HG03060 (cell line): ENCODE data around the gene MEIS1.

ENCODE experiments used
- ATAC-seq: cut with Tn5 transposase; IDR thresholded peaks from one replicate; pipeline ENCODE4 v1.9.1; 2021; ENCODE audit warnings: low read depth, moderate number of reproducible peaks; ENCODE audit not compliant: unreplicated experiment

The MEIS1 gene

DNA sequence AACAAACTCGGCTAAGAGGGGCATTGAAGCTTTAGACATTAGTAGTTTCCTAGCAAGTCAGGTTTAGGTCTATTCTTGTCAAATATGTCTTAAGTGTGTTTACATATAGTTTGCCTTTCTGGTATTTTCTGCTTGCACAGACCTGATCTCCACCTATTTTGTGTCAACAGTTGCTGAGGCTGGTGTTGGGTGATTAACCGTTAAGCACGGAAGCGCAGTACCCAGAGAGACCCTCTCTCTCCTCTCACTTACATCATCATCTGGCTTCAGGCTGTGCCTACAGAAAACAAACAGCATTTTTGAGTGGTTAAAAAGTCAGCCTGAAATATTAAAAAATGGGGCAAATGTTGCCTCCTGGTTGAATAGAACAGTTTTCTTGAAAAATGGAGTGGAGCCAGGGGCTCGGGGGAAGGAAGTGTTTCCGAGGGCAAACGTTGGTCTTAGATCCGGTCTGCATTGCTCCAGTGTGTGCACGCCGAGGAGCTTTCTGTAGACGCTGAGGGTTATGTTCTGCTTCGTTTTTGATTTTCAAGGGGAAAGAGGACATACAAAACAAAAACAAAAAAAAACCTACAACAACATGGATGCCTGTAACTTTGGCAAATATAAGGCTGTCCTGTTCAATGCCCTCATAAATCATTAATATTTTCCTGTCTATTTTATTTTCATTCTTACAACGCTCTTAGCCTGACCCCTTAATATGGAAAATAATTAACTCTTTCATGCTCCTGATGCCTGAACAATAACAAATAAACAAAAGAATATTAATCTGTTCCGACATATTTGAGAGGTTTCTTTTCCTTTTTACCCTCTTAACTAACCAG is 120.8 kb downstream of the MEIS1 start:
- ATAC-seq: no peak

- ATAC-seq: no peak
Measured at GRCh38 chr2:66559672-66560071, 124.7 kb downstream of the MEIS1 start.

DNA sequence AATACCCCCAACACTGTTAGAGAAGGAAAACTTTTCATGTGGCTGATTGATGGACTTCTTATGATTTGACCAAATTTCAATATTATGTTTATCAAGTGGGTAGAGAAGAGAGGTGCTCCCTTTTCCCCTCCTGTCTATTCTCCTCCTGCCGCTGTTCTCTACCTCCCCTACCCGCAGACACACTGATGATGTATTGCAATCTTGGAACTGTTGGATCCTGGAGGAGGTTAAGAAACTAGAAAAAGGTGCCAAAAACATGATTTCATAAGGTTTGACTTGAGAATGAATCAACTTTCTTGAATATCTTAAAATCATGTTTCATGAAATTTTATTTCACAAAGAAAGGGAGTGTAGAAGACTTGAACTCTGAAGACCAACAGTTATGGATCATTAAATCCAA is 125.8 kb downstream of the MEIS1 start:
- ATAC-seq: no peak

DNA sequence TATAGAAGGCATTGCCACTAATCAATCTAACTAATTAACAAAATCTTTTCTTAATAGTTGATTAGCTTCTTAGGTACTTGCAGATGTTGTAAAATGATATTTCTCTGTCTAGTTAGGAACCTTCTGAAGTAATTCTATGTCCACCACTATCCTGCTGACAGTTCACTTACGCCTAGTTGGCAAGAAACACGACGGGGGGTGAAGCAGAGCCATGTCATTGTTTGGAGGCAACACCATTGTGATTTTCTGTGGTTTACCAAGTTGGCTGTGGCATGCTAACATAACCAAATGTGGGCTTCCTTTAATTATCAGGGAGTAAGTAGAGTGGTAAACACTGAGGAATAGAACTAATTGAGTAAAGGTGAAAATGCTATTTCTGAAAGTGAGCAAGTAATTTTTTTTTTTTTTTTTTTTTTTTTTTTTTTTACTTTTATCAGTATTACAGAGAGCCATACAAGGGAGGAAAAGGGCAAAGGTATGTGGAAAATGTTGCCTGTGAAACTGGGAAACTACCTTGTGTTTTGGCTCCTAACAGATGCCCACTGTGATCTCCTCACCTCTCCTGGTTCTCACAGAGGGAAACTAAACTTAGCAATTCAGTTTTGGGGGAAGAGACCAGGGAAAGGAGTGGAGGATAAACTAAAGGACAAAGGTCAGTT is 126.8 kb downstream of the MEIS1 start:
- no peak for ATAC-seq

GRCh38 chr2:66562304-66562685 is 127.4 kb downstream of the MEIS1 start:
- no peak for ATAC-seq

- no peak for ATAC-seq
Measured at GRCh38 chr2:66563473-66563872, 128.5 kb downstream of the MEIS1 start.

GRCh38 chr2:66565291-66565690 is 130.4 kb downstream of the MEIS1 start:
- no peak for ATAC-seq

DNA sequence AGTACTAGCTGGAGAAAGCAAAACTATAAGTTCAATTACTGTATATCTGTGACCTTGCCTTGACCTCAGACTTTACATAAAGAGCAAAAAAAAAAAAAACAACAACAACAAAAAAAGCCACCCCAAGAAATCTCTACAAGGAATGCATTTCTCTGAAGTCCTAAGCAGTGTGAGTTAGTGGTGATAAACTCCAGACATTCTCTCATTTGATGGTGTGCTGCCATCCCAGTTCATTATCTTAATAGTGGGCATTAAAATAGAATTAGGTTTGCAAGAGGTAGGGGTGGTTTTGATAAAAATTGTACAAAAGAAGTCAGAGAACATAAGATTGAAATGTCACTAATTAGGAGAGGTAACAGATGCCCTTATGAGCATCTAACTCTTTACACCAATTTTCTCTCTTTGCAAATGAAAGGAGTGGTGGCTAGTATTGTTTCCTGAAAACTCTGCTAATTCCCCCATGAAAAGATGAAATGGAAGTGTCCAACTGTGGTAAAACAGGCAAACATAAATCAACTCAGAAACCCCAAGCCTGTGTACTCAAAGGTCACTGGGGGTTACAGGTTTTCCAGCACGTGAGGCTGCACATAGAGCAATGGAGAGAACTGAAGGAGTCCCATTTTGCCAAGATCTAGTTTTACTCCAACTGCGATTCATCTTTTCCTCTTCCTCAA is 131.9 kb downstream of the MEIS1 start:
- no peak for ATAC-seq

DNA sequence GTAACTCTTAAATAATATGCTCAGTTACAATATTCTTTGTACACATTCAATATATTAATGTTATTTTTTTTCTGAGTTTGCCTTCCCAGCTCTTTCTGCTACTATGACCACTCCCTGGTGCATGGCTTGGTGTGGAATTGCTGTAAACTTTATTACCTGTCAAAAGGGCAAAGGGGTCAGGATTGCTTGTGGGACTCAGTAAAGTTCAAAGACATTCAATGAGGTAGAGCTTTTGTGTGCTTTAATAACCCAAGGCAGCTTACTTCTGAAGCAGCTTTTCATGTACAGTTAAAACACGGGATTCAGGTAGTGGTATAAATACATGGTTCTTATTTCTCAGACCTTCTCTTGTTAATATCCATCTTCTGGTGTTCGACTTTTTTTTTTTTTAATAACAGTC is 132.8 kb downstream of the MEIS1 start:
- no peak for ATAC-seq

- no peak for ATAC-seq
Measured at GRCh38 chr2:66568650-66569300, 133.8 kb downstream of the MEIS1 start.

DNA sequence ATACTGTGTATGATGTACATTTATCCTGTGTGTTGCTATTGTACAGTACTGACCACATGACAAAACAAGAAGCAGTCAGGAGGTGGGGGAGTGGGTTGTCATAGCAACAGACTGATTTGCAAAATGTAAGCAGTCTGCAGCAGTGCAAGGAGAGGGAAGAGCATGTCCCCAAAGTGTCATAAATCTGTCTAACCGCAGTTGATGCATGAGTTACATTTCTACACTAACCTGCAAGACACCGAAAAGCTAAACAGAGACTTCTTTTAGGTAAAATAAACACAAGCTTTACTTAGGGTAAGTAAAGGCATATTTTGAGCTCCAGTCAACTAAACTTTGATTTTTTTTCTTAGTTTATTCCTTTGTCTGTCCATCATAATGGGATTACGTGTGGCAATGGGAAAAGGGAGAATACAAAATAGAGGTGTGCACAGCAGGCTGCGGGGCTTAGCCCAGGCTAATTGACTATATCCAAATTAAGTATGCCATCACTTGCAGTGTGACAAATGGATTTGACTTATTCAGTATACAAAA is 134.5 kb downstream of the MEIS1 start:
- no peak for ATAC-seq

- no peak for ATAC-seq
Measured at GRCh38 chr2:66569974-66570373, 135.0 kb downstream of the MEIS1 start.

DNA sequence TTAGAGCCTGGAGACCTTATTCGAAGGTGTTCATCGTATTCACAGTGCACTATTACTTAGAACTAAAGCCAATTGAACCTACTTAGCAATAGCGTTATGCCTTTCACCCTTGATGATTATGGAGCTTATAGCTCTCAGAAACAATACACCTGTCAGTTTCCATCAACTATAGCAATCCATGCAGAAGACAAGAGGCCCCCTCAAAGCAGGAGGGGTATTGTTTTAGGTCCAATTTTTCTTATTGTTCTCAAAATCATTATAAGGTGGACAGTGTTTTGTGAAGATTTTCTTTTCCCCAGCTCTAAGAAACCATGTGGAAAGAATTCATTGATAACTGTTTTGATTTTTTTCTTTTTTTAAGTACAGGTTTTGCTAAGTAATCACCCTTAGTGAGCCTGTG is 135.5 kb downstream of the MEIS1 start:
- no peak for ATAC-seq

DNA sequence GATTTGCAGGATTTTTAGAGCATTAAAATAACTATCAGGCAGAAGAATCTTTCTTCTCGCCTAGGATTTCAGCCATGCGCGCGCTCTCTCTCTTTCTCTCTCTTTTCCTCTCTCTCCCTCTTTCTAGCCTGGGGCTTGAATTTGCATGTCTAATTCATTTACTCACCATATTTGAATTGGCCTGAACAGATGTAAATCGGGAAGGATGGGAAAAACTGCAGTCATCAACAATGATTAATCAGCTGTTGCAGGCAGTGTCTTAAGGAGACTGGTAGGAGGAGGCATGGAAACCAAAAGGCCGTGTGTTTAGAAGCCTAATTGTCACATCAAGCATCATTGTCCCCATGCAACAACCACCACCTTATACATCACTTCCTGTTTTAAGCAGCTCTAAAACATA is 137.0 kb downstream of the MEIS1 start:
- ATAC-seq: no peak

DNA sequence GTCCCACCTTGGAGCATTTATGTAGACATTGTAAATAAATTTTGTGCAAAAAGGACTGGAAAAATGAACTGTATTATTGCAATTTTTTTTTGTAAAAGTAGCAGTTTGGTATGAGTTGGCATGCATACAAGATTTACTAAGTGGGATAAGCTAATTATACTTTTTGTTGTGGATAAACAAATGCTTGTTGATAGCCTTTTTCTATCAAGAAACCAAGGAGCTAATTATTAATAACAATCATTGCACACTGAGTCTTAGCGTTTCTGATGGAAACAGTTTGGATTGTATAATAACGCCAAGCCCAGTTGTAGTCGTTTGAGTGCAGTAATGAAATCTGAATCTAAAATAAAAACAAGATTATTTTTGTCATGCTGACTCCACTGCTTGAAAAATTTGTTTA is 137.5 kb downstream of the MEIS1 start:
- no peak for ATAC-seq

- ATAC-seq: no peak
Measured at GRCh38 chr2:66573416-66573815, 138.5 kb downstream of the MEIS1 start.

- ATAC-seq: no peak
Measured at GRCh38 chr2:66573821-66574233, 138.9 kb downstream of the MEIS1 start.

- no peak for ATAC-seq
Measured at GRCh38 chr2:66574701-66575624, 140.0 kb downstream of the MEIS1 start.

GRCh38 chr2:66575625-66576310 is 140.8 kb downstream of the MEIS1 start:
- ATAC-seq: no peak

DNA sequence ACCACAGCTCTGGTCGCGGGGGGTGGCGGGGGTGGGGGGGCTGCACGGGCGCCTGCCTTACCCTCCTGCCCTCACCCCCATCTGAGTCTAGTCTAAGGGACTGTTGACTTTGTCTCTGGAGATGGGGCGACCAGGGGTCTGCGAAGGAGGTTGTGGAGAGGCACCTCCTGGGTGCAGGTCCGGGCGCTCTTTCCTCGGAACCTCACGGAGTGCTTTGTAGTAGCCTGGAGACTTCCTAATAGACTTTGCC is 141.3 kb downstream of the MEIS1 start:
- ATAC-seq: no peak
